NB4 (cell line): ENCODE measurements around the gene KRTAP2-2.

ENCODE experiments used
- TF ChIP-seq, protein P1 (sequence below): IDR thresholded peaks from 2 replicates; pipeline ENCODE4 v1.6.1; 2011; ENCODE audit warnings: low read depth, low read length
- TF ChIP-seq, protein P2 (sequence below): IDR thresholded peaks from one replicate; pipeline ENCODE4 v1.5.1; 2012; ENCODE audit warnings: low read depth, low read length

DNA sequence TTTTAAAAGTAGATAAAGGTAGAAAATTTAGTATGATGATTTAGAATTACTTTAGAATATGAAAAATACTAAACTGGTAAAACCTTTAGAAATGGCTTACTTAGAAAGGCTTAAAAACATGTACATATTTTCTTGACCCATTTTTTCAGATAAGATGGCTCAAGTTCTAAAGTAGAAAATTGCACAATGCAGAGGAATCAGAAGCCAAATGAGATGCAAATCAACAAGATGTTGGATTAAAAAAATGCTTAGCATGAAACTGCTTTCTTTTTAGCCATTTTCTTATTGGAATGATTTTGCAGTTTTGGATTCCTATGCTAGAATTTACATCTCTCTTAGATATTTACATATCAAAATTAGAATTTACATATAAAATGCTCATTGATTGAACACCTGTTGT is 44.6 kb downstream of the KRTAP2-2 start:
- TF ChIP-seq, protein P1, sequence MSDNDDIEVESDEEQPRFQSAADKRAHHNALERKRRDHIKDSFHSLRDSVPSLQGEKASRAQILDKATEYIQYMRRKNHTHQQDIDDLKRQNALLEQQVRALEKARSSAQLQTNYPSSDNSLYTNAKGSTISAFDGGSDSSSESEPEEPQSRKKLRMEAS: no peak
- TF ChIP-seq, protein P2, sequence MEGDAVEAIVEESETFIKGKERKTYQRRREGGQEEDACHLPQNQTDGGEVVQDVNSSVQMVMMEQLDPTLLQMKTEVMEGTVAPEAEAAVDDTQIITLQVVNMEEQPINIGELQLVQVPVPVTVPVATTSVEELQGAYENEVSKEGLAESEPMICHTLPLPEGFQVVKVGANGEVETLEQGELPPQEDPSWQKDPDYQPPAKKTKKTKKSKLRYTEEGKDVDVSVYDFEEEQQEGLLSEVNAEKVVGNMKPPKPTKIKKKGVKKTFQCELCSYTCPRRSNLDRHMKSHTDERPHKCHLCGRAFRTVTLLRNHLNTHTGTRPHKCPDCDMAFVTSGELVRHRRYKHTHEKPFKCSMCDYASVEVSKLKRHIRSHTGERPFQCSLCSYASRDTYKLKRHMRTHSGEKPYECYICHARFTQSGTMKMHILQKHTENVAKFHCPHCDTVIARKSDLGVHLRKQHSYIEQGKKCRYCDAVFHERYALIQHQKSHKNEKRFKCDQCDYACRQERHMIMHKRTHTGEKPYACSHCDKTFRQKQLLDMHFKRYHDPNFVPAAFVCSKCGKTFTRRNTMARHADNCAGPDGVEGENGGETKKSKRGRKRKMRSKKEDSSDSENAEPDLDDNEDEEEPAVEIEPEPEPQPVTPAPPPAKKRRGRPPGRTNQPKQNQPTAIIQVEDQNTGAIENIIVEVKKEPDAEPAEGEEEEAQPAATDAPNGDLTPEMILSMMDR: no peak
